NCI-H446 treated with DMSO at 0.1 percent for 48 hours (cell line): ENCODE data around the gene ORAI3.

Experiments used
- DNase-seq: peaks from one replicate; lab custom pipeline; 2025; lab: John Stamatoyannopoulos, UW

The ORAI3 gene

GRCh38 chr16:30947859-30948666, 805 bp upstream of the ORAI3 start:
- DNase-seq, result no peak

- no peak for DNase-seq
Measured at GRCh38 chr16:30949650-30950515, 1.0 kb downstream of the ORAI3 start.

DNA sequence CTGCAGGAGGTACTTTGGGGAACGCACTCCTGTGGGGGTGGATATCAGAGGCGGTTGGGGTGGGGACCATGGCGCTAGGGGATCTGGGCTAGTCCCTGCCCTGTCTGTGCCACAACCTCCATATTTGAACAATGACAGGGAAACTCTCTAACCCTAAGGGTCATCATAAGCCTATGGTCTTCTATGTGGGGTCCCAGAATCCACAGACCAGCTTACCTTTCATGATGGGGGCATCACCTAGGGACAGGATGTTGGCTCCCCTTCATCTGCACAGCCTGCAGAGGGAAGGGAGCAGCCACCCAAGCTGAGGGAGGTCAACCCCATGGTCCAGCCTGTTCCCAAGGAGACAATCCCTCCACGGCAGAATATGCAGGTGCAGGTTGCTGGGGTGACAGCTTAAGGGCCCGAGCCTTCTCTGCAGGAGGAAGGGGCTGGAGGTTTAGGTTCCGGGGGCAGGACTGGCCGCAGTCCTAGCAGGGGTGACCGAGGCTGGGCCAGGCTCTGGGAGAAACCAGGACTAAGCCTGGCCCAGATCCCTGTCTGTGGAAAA, 1.7 kb downstream of the ORAI3 start:
- no peak for DNase-seq

GRCh38 chr16:30951193-30951592, 2.3 kb downstream of the ORAI3 start:
- no peak for DNase-seq

- DNase-seq, result peak; percentile 13
Measured at GRCh38 chr16:30951750-30952149, 2.9 kb downstream of the ORAI3 start.

- DNase-seq, result no peak
Measured at GRCh38 chr16:30953111-30953510, 4.2 kb downstream of the ORAI3 start.

- DNase-seq, result peak; percentile 43
Measured at GRCh38 chr16:30953511-30954124, 4.8 kb downstream of the ORAI3 start.

- no peak for DNase-seq
Measured at GRCh38 chr16:30954993-30955392, 6.1 kb downstream of the ORAI3 start.

DNA sequence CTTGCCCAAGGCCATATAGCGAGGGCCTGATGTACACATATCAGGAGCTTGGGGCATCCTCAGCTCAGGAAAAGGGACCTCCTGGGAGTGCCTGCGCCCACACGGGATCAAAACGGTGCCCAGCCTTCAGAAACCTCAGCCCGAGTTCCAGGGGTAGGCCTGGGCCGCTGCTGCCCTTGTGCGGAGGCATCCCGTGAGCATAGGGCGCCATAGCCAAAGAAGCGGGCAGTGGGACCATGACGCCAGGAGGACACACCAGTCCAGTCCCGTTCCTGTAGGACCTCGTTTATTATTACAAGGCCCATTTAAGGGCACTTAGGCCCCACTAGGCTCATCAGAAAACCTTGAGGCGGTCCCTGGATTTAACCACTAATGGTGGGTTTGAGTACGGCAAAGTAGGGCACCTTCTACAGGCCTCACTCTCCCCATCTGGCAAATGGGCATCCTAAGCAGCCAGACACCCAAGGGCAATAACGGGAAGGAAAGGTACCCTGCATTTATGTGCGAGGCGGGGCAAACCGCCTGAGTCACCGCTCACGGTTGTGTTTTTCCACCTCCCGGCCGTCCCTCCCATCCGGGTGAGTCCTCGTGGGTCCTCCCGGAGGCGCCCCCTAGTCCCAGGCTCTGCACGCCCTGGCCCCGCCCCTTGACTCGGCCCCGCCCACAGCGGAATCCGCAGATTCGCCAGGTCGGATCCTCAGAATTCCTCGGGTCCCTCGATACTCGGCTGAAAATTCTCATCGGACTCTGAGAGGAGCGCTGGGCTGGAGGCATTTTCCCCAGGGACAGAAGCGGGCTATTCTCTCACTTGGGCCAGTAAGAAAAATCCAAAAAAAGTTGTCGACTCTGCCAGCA, 8.0 kb downstream of the ORAI3 start:
- DNase-seq, result peak; percentile 60

- DNase-seq, result peak; percentile 84
Measured at GRCh38 chr16:30957456-30958174, 8.7 kb downstream of the ORAI3 start, which contains the start of gene SETD1A. SETD1A (plus strand) TSS chr16:30957754; CDS start chr16:30958732, 978 bp downstream.

GRCh38 chr16:30958175-30959079, 9.6 kb downstream of the ORAI3 start:
- DNase-seq, result no peak

DNA sequence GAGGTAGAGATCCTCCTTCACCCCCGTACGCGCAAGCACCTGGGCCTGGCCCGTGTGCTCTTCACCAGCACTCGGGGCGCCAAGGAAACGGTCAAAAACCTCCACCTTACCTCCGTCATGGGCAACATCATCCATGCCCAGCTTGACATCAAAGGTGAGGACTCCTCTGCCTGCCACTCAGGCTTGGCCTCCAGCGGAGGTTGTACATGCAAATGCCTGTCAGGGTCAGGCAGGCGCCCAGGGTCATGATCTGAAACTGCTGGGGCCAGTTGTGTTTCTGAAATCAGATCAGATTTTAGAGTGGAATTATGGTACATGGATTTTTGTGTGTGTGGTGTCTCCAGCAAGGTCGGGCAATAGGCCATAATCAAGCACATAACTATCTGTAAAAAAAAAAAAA, 12.5 kb downstream of the ORAI3 start:
- no peak for DNase-seq

DNA sequence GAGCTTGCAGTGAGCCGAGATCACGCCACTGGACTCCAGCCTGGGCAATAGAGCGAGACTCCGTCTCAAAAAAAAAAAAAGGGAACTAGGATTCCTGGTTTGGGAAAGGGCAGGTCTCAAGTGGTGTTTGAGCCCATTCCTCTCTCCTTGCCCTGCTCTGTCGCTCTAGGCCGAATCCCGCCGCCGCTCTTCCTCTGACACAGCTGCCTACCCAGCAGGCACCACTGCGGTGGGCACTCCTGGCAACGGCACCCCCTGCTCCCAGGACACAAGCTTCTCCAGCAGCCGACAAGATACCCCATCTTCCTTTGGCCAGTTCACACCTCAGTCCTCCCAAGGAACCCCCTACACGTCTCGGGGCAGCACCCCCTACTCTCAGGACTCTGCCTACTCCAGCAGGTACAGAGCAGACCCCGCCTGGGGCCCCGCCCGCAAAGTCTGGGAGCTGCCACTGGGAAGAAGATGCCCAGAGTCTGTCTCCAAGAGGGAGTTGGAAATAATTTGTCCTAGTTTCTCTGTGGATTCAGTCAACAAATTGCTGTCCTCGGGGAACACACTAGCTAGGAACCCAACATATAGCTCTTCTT, 15.2 kb downstream of the ORAI3 start:
- no peak for DNase-seq

- DNase-seq, result no peak
Measured at GRCh38 chr16:30964574-30965226, 15.8 kb downstream of the ORAI3 start.

- no peak for DNase-seq
Measured at GRCh38 chr16:30965436-30965835, 16.6 kb downstream of the ORAI3 start.

GRCh38 chr16:30966033-30966619, 17.3 kb downstream of the ORAI3 start:
- no peak for DNase-seq

DNA sequence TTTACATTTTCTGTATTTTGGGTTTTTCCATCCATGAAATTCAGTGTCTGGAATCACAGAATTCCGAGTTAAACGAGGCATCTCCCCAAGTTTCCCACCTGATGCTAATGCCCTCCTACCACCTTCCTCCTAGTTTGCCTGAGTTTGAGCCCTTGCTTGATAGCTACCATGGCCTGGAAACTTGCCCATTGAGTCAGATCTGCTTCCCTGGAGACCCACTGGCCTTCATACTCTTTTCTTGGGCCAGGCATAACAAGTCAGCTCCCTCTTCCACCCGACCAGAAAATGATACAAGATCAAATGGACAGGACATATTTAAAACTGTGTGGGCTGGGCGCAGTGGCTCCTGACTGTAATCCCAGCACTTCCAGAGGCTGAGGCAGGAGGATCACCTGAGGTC, 18.9 kb downstream of the ORAI3 start:
- DNase-seq, result no peak

DNA sequence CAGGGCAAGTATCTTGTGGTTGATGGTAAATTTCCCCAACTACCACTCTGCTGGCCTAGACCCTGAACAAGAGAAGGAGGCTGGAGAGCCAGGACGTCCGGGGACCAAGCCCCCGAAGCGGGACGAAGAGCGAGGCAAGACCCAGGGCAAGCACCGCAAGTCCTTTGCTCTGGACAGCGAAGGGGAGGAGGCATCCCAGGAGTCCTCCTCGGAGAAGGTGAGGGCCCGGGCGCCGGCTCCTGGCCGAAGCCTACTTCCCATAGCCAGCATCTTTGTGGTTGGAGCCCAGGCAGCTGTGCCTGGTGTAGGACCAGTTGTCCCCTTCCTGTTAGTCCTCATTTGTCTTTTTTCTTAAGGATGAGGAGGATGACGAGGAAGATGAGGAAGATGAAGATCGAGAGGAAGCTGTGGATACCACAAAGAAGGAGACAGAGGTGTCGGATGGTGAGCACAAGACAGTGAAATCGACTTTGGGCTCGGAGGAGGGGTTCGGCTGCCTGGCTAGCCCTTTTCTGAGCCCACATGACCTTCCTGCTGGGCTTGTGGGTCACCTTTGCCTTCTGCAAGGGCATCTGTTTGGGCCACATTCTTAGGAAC, 20.5 kb downstream of the ORAI3 start:
- DNase-seq, result no peak
